Measurements from ENCODE around the gene GJA3.

GJA3 gene

DNA sequence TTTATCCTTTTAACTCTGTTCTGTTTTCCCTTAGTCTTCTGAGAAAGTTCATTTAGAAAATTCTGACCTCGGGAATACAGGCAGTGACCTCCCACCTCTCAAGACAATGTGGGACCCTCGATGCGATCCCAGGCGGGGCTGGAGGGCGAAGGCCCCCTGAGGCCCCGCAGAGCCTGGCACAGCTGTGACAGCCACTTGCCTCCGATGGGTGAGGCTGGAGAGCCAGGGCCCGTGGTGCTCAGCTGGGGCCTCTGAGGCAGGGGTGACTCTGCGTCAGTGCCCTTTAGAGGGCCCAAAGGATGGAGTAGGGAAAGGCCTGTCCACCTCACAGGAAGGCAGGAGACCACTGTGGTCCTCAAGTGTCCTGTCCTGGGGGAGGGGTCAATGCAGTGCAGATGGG, 10.3 kb downstream of the GJA3 start:
- no peak for TF ChIP-seq TAF1 (IDR thresholded peaks at IDR 0.05; ENCODE audit: borderline replicate concordance, insufficient read depth, low read length)
- TF ChIP-seq SIN3A (IDR thresholded peaks at IDR 0.05; ENCODE audit: borderline replicate concordance, insufficient read depth, low read length), result no peak
- no peak for TF ChIP-seq FOXP2 (optimal IDR thresholded peaks at IDR 0.05; ENCODE audit: borderline replicate concordance, extremely low read depth, extremely low read length, insufficient read depth)

DNA sequence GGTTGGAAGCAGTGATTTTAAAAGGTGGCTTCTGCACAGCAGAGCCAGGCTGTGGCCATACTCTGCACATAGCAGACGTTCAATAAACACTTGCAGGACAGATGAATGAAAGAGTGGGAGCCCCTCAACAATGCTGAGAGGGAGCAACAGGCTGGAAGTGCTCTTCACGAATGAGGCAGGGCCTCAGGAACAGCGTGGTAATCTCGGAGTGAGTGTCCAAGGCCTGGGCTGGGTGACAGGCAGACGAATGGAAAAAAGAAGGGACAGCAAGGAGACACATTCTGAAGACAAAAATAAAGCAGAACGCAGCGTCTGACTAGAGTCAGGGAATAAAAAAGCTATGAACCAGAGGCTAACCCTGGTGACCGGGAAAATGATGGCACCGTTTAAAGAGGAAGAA, 11.1 kb downstream of the GJA3 start:
- TF ChIP-seq, protein P1, sequence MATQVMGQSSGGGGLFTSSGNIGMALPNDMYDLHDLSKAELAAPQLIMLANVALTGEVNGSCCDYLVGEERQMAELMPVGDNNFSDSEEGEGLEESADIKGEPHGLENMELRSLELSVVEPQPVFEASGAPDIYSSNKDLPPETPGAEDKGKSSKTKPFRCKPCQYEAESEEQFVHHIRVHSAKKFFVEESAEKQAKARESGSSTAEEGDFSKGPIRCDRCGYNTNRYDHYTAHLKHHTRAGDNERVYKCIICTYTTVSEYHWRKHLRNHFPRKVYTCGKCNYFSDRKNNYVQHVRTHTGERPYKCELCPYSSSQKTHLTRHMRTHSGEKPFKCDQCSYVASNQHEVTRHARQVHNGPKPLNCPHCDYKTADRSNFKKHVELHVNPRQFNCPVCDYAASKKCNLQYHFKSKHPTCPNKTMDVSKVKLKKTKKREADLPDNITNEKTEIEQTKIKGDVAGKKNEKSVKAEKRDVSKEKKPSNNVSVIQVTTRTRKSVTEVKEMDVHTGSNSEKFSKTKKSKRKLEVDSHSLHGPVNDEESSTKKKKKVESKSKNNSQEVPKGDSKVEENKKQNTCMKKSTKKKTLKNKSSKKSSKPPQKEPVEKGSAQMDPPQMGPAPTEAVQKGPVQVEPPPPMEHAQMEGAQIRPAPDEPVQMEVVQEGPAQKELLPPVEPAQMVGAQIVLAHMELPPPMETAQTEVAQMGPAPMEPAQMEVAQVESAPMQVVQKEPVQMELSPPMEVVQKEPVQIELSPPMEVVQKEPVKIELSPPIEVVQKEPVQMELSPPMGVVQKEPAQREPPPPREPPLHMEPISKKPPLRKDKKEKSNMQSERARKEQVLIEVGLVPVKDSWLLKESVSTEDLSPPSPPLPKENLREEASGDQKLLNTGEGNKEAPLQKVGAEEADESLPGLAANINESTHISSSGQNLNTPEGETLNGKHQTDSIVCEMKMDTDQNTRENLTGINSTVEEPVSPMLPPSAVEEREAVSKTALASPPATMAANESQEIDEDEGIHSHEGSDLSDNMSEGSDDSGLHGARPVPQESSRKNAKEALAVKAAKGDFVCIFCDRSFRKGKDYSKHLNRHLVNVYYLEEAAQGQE (IDR thresholded peaks at IDR 0.05; ENCODE audit: insufficient read depth in 1 of 2, low read depth in 2 of 2, low read length in 2 of 2), result no peak
- TF ChIP-seq TAF1 (IDR thresholded peaks at IDR 0.05; ENCODE audit: borderline replicate concordance, insufficient read depth, low read length), result no peak
- TF ChIP-seq FOXP2 (optimal IDR thresholded peaks at IDR 0.05; ENCODE audit: borderline replicate concordance, extremely low read depth, extremely low read length, insufficient read depth), result no peak
- no peak for TF ChIP-seq POLR2AphosphoS5 (IDR thresholded peaks at IDR 0.05; ENCODE audit: low read depth, low read length)
- TF ChIP-seq SIN3A (IDR thresholded peaks at IDR 0.05; ENCODE audit: borderline replicate concordance, insufficient read depth, low read length), result no peak

DNA sequence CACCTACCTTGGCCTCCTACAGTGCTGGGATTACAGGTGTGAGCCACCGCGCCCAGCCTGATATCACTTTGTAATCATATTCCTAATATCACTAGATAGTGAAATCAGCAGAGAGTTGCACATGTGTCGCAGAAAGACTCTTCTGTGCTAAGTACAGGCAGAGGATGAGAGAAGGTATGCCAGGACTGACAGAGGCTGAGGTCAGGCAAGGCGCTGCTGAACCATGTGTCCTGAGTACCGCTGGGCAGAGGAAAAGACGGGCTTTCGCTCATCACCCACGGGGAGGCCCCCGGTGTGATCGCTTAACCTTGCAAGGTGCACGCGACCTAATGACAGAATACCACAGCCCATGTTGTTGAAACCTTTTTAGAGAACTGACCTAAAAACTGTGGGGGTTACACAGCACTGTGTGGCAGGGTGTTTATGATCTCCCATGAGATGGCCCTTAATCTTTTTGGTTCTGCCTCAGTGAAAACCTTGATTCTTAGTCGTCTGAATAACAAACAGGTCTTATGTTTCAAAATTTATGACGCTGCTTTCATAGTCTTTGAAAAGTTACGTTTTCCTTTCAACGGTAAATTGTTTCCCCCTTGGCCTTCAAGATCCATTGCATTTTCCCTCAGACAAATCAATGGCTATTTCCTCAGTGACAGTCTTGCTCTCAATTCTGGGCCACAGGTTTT, 12.2 kb downstream of the GJA3 start:
- TF ChIP-seq TAF1 (IDR thresholded peaks at IDR 0.05; ENCODE audit: borderline replicate concordance, insufficient read depth, low read length) (no peak), SIN3A (IDR thresholded peaks at IDR 0.05; ENCODE audit: borderline replicate concordance, insufficient read depth, low read length) (no peak), POLR2AphosphoS5 (IDR thresholded peaks at IDR 0.05; ENCODE audit: low read depth, low read length) (no peak), FOXP2 (optimal IDR thresholded peaks at IDR 0.05; ENCODE audit: borderline replicate concordance, extremely low read depth, extremely low read length, insufficient read depth) (no peak)
- TF ChIP-seq, protein P1 (IDR thresholded peaks at IDR 0.05; ENCODE audit: insufficient read depth in 1 of 2, low read depth in 2 of 2, low read length in 2 of 2), result no peak

DNA sequence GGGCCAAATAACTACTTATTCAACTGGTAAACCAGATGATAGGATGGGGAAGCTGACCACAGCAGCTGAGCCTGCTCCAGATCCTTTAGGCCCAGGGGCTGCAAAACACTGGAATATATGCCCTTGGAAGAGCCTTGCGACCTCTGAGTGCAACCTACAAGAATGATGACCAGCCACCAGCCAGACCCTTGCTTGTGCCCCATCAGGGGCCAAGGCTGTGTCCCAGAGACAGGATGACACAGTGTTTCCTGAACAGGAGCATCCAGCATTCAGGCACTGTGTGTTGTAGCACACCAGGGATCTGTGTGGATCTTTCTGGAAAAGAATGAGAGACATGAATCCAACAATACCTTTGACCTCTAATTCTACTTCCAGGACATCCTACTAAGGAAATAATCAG, 14.5 kb downstream of the GJA3 start:
- no peak for TF ChIP-seq TAF1 (IDR thresholded peaks at IDR 0.05; ENCODE audit: borderline replicate concordance, insufficient read depth, low read length)
- no peak for TF ChIP-seq POLR2AphosphoS5 (IDR thresholded peaks at IDR 0.05; ENCODE audit: low read depth, low read length)
- TF ChIP-seq FOXP2 (optimal IDR thresholded peaks at IDR 0.05; ENCODE audit: borderline replicate concordance, extremely low read depth, extremely low read length, insufficient read depth), result no peak
- no peak for TF ChIP-seq SIN3A (IDR thresholded peaks at IDR 0.05; ENCODE audit: borderline replicate concordance, insufficient read depth, low read length)
- TF ChIP-seq, protein P1 (IDR thresholded peaks at IDR 0.05; ENCODE audit: insufficient read depth in 1 of 2, low read depth in 2 of 2, low read length in 2 of 2), result no peak

DNA sequence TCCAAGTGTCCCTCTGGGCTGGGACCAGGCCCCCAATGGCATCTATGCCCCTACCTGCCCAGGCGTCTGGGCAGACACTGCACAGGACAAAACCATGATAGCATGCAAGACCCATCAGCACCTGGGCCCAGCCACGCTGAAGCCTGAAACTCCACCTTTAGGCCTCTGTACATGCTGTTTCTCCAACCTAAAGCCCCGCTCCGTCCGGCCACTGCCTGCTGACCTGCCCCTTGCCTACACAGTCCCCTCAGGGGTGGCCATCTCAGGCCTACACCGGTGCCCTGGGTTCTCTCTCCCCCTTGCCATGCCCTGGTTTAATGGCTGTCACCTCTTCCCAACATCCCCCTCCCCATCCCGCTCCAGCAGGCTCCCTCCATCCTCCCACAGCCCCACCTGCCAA, 15.3 kb downstream of the GJA3 start:
- TF ChIP-seq SIN3A (IDR thresholded peaks at IDR 0.05; ENCODE audit: borderline replicate concordance, insufficient read depth, low read length) (no peak), POLR2AphosphoS5 (IDR thresholded peaks at IDR 0.05; ENCODE audit: low read depth, low read length) (no peak), FOXP2 (optimal IDR thresholded peaks at IDR 0.05; ENCODE audit: borderline replicate concordance, extremely low read depth, extremely low read length, insufficient read depth) (no peak), TAF1 (IDR thresholded peaks at IDR 0.05; ENCODE audit: borderline replicate concordance, insufficient read depth, low read length) (no peak)
- TF ChIP-seq, protein P1 (IDR thresholded peaks at IDR 0.05; ENCODE audit: insufficient read depth in 1 of 2, low read depth in 2 of 2, low read length in 2 of 2), result no peak
